ENCODE measurements around the gene TMOD1.

DNA sequence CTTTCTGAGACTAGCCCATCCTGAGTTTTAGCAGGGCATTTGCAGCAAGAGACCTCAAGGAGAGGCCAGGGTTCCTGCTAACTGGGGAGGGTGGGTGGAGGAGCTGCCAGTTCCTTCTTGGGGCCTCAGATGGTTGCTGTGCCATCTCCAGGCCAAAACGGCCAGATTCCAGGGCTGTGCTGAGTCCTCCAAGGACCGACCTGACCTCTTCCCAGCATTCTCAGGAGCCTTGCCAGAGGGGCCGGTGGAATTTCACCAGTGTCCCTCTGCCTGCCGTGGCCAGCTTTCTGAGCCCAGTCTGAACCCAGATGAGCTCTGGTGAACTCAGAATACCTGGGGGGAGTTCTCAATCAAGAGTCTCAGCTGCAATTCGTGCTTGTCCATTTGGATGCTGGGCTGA is 77.4 kb downstream of the TMOD1 start:
- TF ChIP-seq, protein P1, sequence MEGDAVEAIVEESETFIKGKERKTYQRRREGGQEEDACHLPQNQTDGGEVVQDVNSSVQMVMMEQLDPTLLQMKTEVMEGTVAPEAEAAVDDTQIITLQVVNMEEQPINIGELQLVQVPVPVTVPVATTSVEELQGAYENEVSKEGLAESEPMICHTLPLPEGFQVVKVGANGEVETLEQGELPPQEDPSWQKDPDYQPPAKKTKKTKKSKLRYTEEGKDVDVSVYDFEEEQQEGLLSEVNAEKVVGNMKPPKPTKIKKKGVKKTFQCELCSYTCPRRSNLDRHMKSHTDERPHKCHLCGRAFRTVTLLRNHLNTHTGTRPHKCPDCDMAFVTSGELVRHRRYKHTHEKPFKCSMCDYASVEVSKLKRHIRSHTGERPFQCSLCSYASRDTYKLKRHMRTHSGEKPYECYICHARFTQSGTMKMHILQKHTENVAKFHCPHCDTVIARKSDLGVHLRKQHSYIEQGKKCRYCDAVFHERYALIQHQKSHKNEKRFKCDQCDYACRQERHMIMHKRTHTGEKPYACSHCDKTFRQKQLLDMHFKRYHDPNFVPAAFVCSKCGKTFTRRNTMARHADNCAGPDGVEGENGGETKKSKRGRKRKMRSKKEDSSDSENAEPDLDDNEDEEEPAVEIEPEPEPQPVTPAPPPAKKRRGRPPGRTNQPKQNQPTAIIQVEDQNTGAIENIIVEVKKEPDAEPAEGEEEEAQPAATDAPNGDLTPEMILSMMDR (IDR thresholded peaks at IDR 0.05), result no peak
- TF ChIP-seq POLR2AphosphoS5 (IDR thresholded peaks at IDR 0.05) (no peak), POLR2A (IDR thresholded peaks at IDR 0.05) (no peak)
